ENCODE measurements around the gene ARHGAP15.

The ARHGAP15 gene

GRCh38 chr2:143521396-143521795 lies 392.2 kb downstream of the ARHGAP15 start:
- Histone ChIP-seq H3K4me1 (no peaks in the 10 kb centered on the region), H3K36me3 (no peaks in the 10 kb centered on the region), H3K4me3 (ENCODE audit: low read depth, low read length) (no peak overlapping the region), H3K9me3 (no peaks in the 10 kb centered on the region), H3K27me3 (no peaks in the 10 kb centered on the region)
- no peak for TF ChIP-seq CTCF (IDR thresholded peaks at IDR 0.05; ENCODE audit: low read depth, low read length)
- no peak for DNase-seq

DNA sequence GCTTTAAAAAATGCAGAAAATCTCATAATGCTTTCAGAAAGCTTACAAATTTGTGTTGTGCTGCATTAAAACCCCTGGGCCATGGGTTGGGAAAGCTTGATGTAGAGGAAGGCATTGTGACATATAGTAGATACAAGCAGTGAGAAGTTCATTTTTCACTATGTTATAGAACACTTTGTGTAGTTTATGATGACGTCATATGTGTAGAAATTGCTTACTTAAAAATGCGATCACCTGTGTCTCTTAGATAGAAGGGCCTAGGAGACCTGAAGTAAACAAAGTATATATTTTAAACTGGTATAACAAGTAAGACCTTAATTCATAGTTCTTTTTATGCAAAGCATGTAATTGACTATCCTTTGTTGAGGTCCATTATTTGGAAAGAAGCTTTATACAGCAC lies 393.5 kb downstream of the ARHGAP15 start:
- TF ChIP-seq CTCF (IDR thresholded peaks at IDR 0.05; ENCODE audit: low read depth, low read length) = no peak
- Histone ChIP-seq H3K4me1 (no peaks in the 10 kb centered on the region), H3K4me3 (ENCODE audit: low read depth, low read length) (no peak overlapping the region), H3K27me3 (no peaks in the 10 kb centered on the region), H3K36me3 (no peaks in the 10 kb centered on the region), H3K9me3 (no peaks in the 10 kb centered on the region)
- DNase-seq = no peak

DNA sequence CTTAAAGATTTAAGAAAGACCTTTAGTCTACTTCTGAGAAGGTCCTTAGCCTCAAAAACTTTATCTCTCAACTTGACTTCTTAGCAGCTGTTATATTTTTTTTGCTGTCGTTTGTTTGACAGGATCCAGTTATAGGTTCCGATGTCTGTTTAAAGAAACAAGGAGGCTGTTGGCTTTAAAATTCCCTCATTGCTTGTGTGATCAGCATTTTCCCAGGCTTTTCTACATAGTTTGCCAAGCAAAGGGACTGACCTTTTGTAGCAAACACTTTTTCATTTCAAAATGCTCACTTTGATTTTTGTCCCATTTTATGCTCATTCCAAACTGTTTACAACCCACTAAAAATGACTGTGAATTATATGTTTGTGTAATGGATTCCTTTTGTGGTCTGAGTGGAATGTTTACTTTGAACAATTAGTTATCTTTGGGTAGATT lies 394.9 kb downstream of the ARHGAP15 start:
- no peaks in the 10 kb centered on the region for H3K9me3 ChIP-seq
- H3K4me1 ChIP-seq = no peaks in the 10 kb centered on the region
- DNase-seq = no peak
- no peak overlapping the region for H3K4me3 ChIP-seq (ENCODE audit: low read depth, low read length)
- no peaks in the 10 kb centered on the region for H3K27me3 ChIP-seq
- no peak for TF ChIP-seq CTCF (IDR thresholded peaks at IDR 0.05; ENCODE audit: low read depth, low read length)
- H3K36me3 ChIP-seq = no peaks in the 10 kb centered on the region

DNA sequence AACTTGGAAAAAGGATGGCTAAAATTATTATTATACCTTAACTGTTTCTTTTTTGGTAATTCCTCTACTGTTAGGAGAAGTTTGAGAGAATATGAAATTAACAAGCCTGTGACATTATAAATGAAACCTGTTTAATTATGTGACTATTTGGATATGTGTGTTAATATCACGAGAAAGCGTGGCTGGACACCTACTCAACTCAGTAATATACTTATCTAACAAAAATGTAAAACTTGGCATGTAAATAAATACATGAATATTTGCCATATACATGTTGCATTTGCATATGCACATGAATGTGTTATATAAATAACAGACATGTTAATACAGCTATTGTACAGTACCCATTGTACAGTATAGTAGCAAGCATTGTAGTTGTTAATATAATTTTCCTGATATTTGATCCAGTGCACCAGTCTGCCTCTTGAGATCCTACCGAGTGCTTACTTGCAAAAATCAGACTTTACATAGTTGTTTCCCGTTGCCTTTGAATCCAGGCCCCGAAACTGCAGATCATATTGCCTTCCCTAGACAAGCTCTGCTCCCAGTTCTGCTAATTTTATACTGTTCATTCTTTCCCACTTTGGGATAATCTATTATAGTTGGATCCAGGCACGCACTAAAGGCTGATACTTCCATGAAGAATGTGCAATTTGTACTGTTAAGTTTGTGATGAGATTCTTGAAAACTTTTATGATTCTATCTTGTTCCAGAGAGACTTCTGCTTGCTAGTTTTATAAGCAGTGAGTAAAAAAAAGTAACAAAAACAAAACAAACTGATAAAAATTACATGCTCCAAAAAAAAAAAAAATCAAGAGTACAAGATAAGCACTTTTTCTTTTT lies 395.6 kb downstream of the ARHGAP15 start:
- no peaks in the 10 kb centered on the region for H3K27me3 ChIP-seq
- TF ChIP-seq CTCF (IDR thresholded peaks at IDR 0.05; ENCODE audit: low read depth, low read length) = no peak
- DNase-seq = no peak
- H3K9me3 ChIP-seq = no peaks in the 10 kb centered on the region
- H3K4me3 ChIP-seq (ENCODE audit: low read depth, low read length) = no peak overlapping the region
- H3K4me1 ChIP-seq = no peaks in the 10 kb centered on the region; the same call in 1 of the 2 replicates
- no peaks in the 10 kb centered on the region for H3K36me3 ChIP-seq

DNA sequence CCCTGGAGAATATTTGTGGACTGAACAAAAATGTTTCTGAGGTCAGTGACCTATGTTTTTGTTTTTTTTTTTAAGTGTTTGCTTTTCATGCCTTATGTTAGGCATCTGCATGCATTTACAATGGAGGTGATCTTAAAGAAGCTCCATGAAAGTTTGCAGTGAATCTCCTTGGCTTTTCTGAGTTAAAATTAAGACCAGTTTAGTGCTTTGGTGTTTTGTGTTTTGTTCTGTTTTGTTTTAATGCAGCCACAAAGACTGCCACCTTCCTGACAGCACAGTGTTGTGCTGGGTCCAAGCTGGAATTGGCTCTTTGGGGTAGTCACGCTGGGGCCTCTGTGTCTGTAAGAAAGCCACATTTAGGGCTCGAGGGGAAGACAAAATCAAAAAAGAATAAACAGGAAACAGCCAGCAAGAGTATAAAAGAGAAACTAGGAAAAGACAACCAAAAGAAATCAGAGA lies 396.2 kb downstream of the ARHGAP15 start:
- Histone ChIP-seq H3K9me3 (no peaks in the 10 kb centered on the region), H3K4me3 (ENCODE audit: low read depth, low read length) (no peak overlapping the region), H3K4me1 (peaks cover 4% of the 10 kb centered on the region), H3K36me3 (no peaks in the 10 kb centered on the region), H3K27me3 (no peaks in the 10 kb centered on the region)
- TF ChIP-seq CTCF (IDR thresholded peaks at IDR 0.05; ENCODE audit: low read depth, low read length) = no peak
- DNase-seq = no peak

DNA sequence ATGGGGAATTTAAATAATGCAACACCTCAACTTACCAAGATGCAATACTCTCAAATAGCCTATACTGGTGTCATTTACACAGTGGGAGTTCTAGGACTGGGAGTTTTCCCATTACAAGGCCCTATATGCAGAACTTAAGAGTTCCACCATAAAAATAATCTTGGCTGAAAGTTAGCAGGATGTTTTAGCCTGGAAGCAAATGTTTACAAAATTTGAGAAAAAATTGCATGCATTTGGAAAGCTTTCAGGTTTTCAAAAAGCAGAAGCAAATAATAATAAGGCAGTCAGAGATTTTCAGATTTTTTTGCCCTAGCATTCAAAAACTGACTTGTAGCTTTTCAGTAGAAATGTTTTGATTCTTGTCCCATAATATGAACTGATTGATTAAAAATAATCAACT lies 397.3 kb downstream of the ARHGAP15 start:
- Histone ChIP-seq H3K9me3 (no peaks in the 10 kb centered on the region), H3K36me3 (no peaks in the 10 kb centered on the region), H3K27me3 (no peaks in the 10 kb centered on the region), H3K4me3 (ENCODE audit: low read depth, low read length) (no peak overlapping the region), H3K4me1 (peaks cover 7% of the 10 kb centered on the region)
- no peak for TF ChIP-seq CTCF (IDR thresholded peaks at IDR 0.05; ENCODE audit: low read depth, low read length)
- no peak for DNase-seq
